Right lobe of liver (tissue), 4 donors: ENCODE measurements around the gene POC5.

ENCODE experiments used
- CTCF ChIP-seq, 4 donors: fragments of 200-600 bp in 3 of 4; fragments of 450-650 bp in 1 of 4; IDR thresholded peaks; one replicate each; pipeline versions ENCODE4 v1.5.1 to v1.8.0; 2016 to 2022; ENCODE audit warnings: antibody characterized with exemption in 4 of 4, mild to moderate bottlenecking in 2 of 4
- POLR2A ChIP-seq: fragments of 450-650 bp; IDR thresholded peaks from one replicate; pipeline ENCODE4 v1.6.1; 2017; ENCODE audit warnings: antibody characterized with exemption, mild to moderate bottlenecking
- donor health status: DM: no; HTN: no; CAD: no.
- donor health status: DM: no; HTN: no; CAD: no.
- donor health status: DM: no; HTN: yes; CAD: no.

GRCh38 chr5:75640826-75641225 is 76.4 kb downstream of the POC5 start:
- no peak for TF ChIP-seq CTCF (IDR thresholded peaks at IDR 0.05)
- no peak for TF ChIP-seq POLR2A
